Activated T-cell treated with anti-CD3 and anti-CD28 coated beads, Interleukin-2, amount 50 U/mL, for 4 hours (primary cell): ENCODE results near the gene KCTD1. TPM values are rescaled to one million over a fixed set of nuclear protein-coding genes. Genes with fewer than 3 reads are reported as not detected.

ENCODE experiments used
- ATAC-seq, 2 donors: fragments of 200-7000 bp; cut with Tn5 transposase; one replicate each; pipeline ENCODE4 v1.10.0; 2021
- DNase-seq: peaks from one replicate; pipeline ENCODE4 v3.0.0-alpha.2; 2020
- H3K27me3 Mint-ChIP-seq: one replicate; pipeline ENCODE4 v1.8.0; 2021; ENCODE audit warnings: low read depth, mixed read lengths
- H3K36me3 Mint-ChIP-seq: one replicate; pipeline ENCODE4 v1.8.0; 2022; ENCODE audit warnings: mixed read lengths; ENCODE audit not compliant: insufficient read depth
- H3K4me1 Mint-ChIP-seq: one replicate; pipeline ENCODE4 v1.8.0; 2021; ENCODE audit warnings: low read depth, mixed read lengths
- H3K4me3 Mint-ChIP-seq: one replicate; pipeline ENCODE4 v1.8.0; 2021; ENCODE audit warnings: mild to moderate bottlenecking, moderate library complexity, mixed read lengths
- H3K9me3 Mint-ChIP-seq: one replicate; pipeline ENCODE4 v1.8.0; 2021; ENCODE audit warnings: mixed read lengths
- total RNA-seq, 3 donors: library from RNA; stranded (reverse); gene quantifications; one replicate each; pipeline ENCODE4 v1.2.1, GENCODE V29; 2021

Gene KCTD1
- total RNA-seq, 3 donors from 2014 or later, result 2.6 to 3.7 (median 3.3) TPM

GRCh38 chr18:26561769-26562168, 13.4 kb upstream of the KCTD1 start:
- H3K36me3 Mint-ChIP-seq, result no peaks in the 10 kb centered on the region
- H3K4me1 Mint-ChIP-seq, result no peaks in the 10 kb centered on the region
- no peak for ATAC-seq
- no peak overlapping the region for H3K4me3 Mint-ChIP-seq
- DNase-seq, result no peak
- H3K27me3 Mint-ChIP-seq, result peaks cover 22% of the 10 kb centered on the region
- no peaks in the 10 kb centered on the region for H3K9me3 Mint-ChIP-seq

- no peak for DNase-seq
- no peak overlapping the region for H3K4me3 Mint-ChIP-seq
- H3K36me3 Mint-ChIP-seq, result no peaks in the 10 kb centered on the region
- H3K27me3 Mint-ChIP-seq, result peaks cover 46% of the 10 kb centered on the region
- no peak for ATAC-seq
- no peaks in the 10 kb centered on the region for H3K9me3 Mint-ChIP-seq
- peaks cover 2% of the 10 kb centered on the region for H3K4me1 Mint-ChIP-seq
These were observed 8.2 kb upstream of the KCTD1 start for GRCh38 chr18:26556573-26556972.

GRCh38 chr18:26555804-26556553, 7.6 kb upstream of the KCTD1 start:
- peaks cover 5% of the 10 kb centered on the region for H3K4me1 Mint-ChIP-seq
- no peak for DNase-seq
- ATAC-seq, result no peak

GRCh38 chr18:26553943-26554342, 5.6 kb upstream of the KCTD1 start:
- Mint-ChIP-seq H3K36me3 (no peaks in the 10 kb centered on the region), H3K27me3 (peaks cover 59% of the 10 kb centered on the region), H3K4me1 (peaks cover 10% of the 10 kb centered on the region), H3K9me3 (no peaks in the 10 kb centered on the region), H3K4me3 (no peak overlapping the region)
- no peak for ATAC-seq
- no peak for DNase-seq

More at GRCh38 chr18:26555804-26556553, 7.6 kb upstream of the KCTD1 start:
- Mint-ChIP-seq H3K36me3 (no peaks in the 10 kb centered on the region), H3K4me3 (no peak overlapping the region), H3K9me3 (no peaks in the 10 kb centered on the region), H3K27me3 (peaks cover 52% of the 10 kb centered on the region)

GRCh38 chr18:26551695-26552081, 3.3 kb upstream of the KCTD1 start:
- Mint-ChIP-seq H3K4me1 (peaks cover 15% of the 10 kb centered on the region), H3K36me3 (no peaks in the 10 kb centered on the region), H3K27me3 (peaks cover 50% of the 10 kb centered on the region), H3K4me3 (no peak overlapping the region), H3K9me3 (no peaks in the 10 kb centered on the region)
- DNase-seq, result no peak
- ATAC-seq, result no peak

GRCh38 chr18:26550998-26551694, 2.8 kb upstream of the KCTD1 start:
- no peak for ATAC-seq
- Mint-ChIP-seq H3K36me3 (no peaks in the 10 kb centered on the region), H3K27me3 (peaks cover 48% of the 10 kb centered on the region), H3K4me1 (peaks cover 20% of the 10 kb centered on the region), H3K4me3 (no peak overlapping the region), H3K9me3 (no peaks in the 10 kb centered on the region)
- no peak for DNase-seq

GRCh38 chr18:26549263-26550094, 1.1 kb upstream of the KCTD1 start:
- Mint-ChIP-seq H3K9me3 (no peaks in the 10 kb centered on the region), H3K27me3 (peaks cover 47% of the 10 kb centered on the region), H3K36me3 (no peaks in the 10 kb centered on the region), H3K4me3 (peak overlapping the region; percentile 68), H3K4me1 (peaks cover 34% of the 10 kb centered on the region)
- peak in 1 of 2 donors; percentile 8 for ATAC-seq
- DNase-seq, result no peak

- ATAC-seq (peak; percentile 61 to 64), DNase-seq (peak; percentile 44)
- H3K9me3 Mint-ChIP-seq, result no peaks in the 10 kb centered on the region
- H3K36me3 Mint-ChIP-seq, result no peaks in the 10 kb centered on the region
- peaks cover 44% of the 10 kb centered on the region for H3K4me1 Mint-ChIP-seq
- peaks cover 32% of the 10 kb centered on the region for H3K27me3 Mint-ChIP-seq
- H3K4me3 Mint-ChIP-seq, result peak overlapping the region; percentile 85
These were observed 523 bp downstream of the KCTD1 start for GRCh38 chr18:26547646-26548414.

GRCh38 chr18:26546875-26547645, 1.3 kb downstream of the KCTD1 start:
- H3K4me1 Mint-ChIP-seq, result peaks cover 44% of the 10 kb centered on the region
- no peak for DNase-seq

GRCh38 chr18:26546170-26546874, 2.0 kb downstream of the KCTD1 start:
- H3K4me1 Mint-ChIP-seq, result peaks cover 41% of the 10 kb centered on the region
- peaks cover 18% of the 10 kb centered on the region for H3K27me3 Mint-ChIP-seq
- H3K9me3 Mint-ChIP-seq, result no peaks in the 10 kb centered on the region
- DNase-seq (no peak), ATAC-seq (no peak)
- H3K36me3 Mint-ChIP-seq, result no peaks in the 10 kb centered on the region
- H3K4me3 Mint-ChIP-seq, result peak overlapping the region; percentile 60

More at GRCh38 chr18:26546875-26547645, 1.3 kb downstream of the KCTD1 start:
- no peak for ATAC-seq
- H3K36me3 Mint-ChIP-seq, result no peaks in the 10 kb centered on the region
- no peaks in the 10 kb centered on the region for H3K9me3 Mint-ChIP-seq
- H3K4me3 Mint-ChIP-seq, result peak overlapping the region; percentile 85
- peaks cover 25% of the 10 kb centered on the region for H3K27me3 Mint-ChIP-seq

- no peak for DNase-seq
- peaks cover 13% of the 10 kb centered on the region for H3K27me3 Mint-ChIP-seq
- H3K4me3 Mint-ChIP-seq, result no peak overlapping the region
- H3K36me3 Mint-ChIP-seq, result no peaks in the 10 kb centered on the region
- no peaks in the 10 kb centered on the region for H3K9me3 Mint-ChIP-seq
- peaks cover 40% of the 10 kb centered on the region for H3K4me1 Mint-ChIP-seq
- no peak for ATAC-seq
These were observed 2.8 kb downstream of the KCTD1 start for GRCh38 chr18:26545335-26546123.

- Mint-ChIP-seq H3K4me3 (no peak overlapping the region), H3K4me1 (peaks cover 35% of the 10 kb centered on the region)
These were observed 3.9 kb downstream of the KCTD1 start for GRCh38 chr18:26544451-26544850.

More at GRCh38 chr18:26544451-26544850, 3.9 kb downstream of the KCTD1 start:
- no peak for DNase-seq
- no peak for ATAC-seq
- Mint-ChIP-seq H3K36me3 (no peaks in the 10 kb centered on the region), H3K9me3 (no peaks in the 10 kb centered on the region), H3K27me3 (peaks cover 5% of the 10 kb centered on the region)
